ENCODE data around the gene MPST.

The MPST gene

GRCh38 chr22:37079158-37079557 is 59.6 kb downstream of the MPST start:
- no peak for DNase-seq (ENCODE audit: low spot score)

All from Ammon's horn (tissue), 1 donor.